Activated B cell treated with CpG ODN at 0.5 μM for 24 hours (primary cell): ENCODE measurements around the gene MAD1L1. TPM values are rescaled to one million over a fixed set of nuclear protein-coding genes. Genes with fewer than 3 reads are reported as not detected.

Experiments used
- ATAC-seq: fragments of 200-7000 bp; cut with Tn5 transposase; one replicate; pipeline ENCODE4 v1.10.0; 2021; ENCODE audit warnings: low read depth, mild to moderate bottlenecking, moderate library complexity
- CTCF ChIA-PET: fragments of 350-600 bp; sonication (Branson Sonifier 250); formaldehyde crosslinking; loops from one replicate; lab custom pipeline; 2021; ENCODE audit warnings: antibody characterized with exemption; lab: Charles Lee
- POLR2A ChIA-PET: fragments of 350-600 bp; sonication (Branson Sonifier 250); formaldehyde crosslinking; loops from one replicate; lab custom pipeline; 2021; ENCODE audit warnings: antibody characterized with exemption; lab: Charles Lee
- DNase-seq: peaks from one replicate; pipeline ENCODE4 v3.0.0; 2022
- H3K27ac Mint-ChIP-seq: one replicate; pipeline ENCODE4 v1.8.0; 2020; ENCODE audit warnings: mixed read lengths
- H3K27me3 Mint-ChIP-seq: one replicate; pipeline ENCODE4 v1.8.0; 2021; ENCODE audit warnings: mixed read lengths
- H3K36me3 Mint-ChIP-seq: one replicate; pipeline ENCODE4 v1.8.0; 2021; ENCODE audit warnings: low read depth, mixed read lengths
- H3K4me1 Mint-ChIP-seq: one replicate; pipeline ENCODE4 v1.8.0; 2021; ENCODE audit warnings: mixed read lengths
- H3K4me3 Mint-ChIP-seq: one replicate; pipeline ENCODE4 v1.8.0; 2020; ENCODE audit warnings: mild to moderate bottlenecking, mixed read lengths
- H3K9me3 Mint-ChIP-seq: one replicate; pipeline ENCODE4 v1.8.0; 2020; ENCODE audit warnings: mixed read lengths
- CTCF ChIP-seq: fragments of 200-600 bp; IDR thresholded peaks from one replicate; pipeline ENCODE4 v1.8.0; 2022; ENCODE audit warnings: antibody characterized with exemption, mild to moderate bottlenecking
- intact Hi-C: fragments of 100-400 bp; cut with micrococcal nuclease; formaldehyde crosslinking; loops from one replicate; pipeline ENCODE4 v1.15.1; 2024
- total RNA-seq: library from RNA; stranded (reverse); gene quantifications from 2 replicates; pipeline ENCODE4 v1.2.3, GENCODE V29; 2022

Gene MAD1L1
- total RNA-seq, 1 donor from 2014 or later: 54.6 TPM

GRCh38 chr7:1925973-1926907, 306.5 kb downstream of the MAD1L1 start:
- Mint-ChIP-seq H3K27me3 (no peaks in the 10 kb centered on the region), H3K9me3 (no peaks in the 10 kb centered on the region), H3K4me1 (peaks cover 52% of the 10 kb centered on the region), H3K4me3 (peak overlapping the region; percentile 3), H3K36me3 (peaks cover 25% of the 10 kb centered on the region), H3K27ac (peak overlapping the region; percentile 1)
- ChIA-PET POLR2A (no interaction called here), CTCF (no interaction called here)
- intact Hi-C loops: no loop called here
- DNase-seq: no peak
- no peak for TF ChIP-seq CTCF
- no peak for ATAC-seq

- Mint-ChIP-seq H3K4me1 (peaks cover 59% of the 10 kb centered on the region), H3K27me3 (no peaks in the 10 kb centered on the region), H3K27ac (no peak overlapping the region), H3K4me3 (no peak overlapping the region), H3K9me3 (no peaks in the 10 kb centered on the region), H3K36me3 (peaks cover 24% of the 10 kb centered on the region)
- DNase-seq: no peak
- CTCF ChIA-PET: no interaction called here
- POLR2A ChIA-PET: no interaction called here
- intact Hi-C loops: no loop called here
- ATAC-seq: no peak
- no peak for TF ChIP-seq CTCF
Observed at GRCh38 chr7:1925349-1925748, 307.4 kb downstream of the MAD1L1 start.

- peak overlapping the region; percentile 5 for H3K4me3 Mint-ChIP-seq
- peaks cover 69% of the 10 kb centered on the region for H3K4me1 Mint-ChIP-seq
- CTCF ChIA-PET: interaction anchor here (1.0 kb wide), 1 partner anchor 423 kb away, joined by 3 read pairs; no protein-coding TSS in a partner anchor
Observed at GRCh38 chr7:1924258-1924817, 308.4 kb downstream of the MAD1L1 start.

GRCh38 chr7:1923409-1924257, 309.1 kb downstream of the MAD1L1 start:
- DNase-seq (no peak), ATAC-seq (no peak)
- Mint-ChIP-seq H3K4me3 (no peak overlapping the region), H3K9me3 (no peaks in the 10 kb centered on the region), H3K4me1 (peaks cover 69% of the 10 kb centered on the region), H3K27me3 (no peaks in the 10 kb centered on the region), H3K27ac (peak overlapping the region; percentile 43), H3K36me3 (peaks cover 24% of the 10 kb centered on the region)
- intact Hi-C loops: loop anchor here (5.0 kb wide), 3 partner anchors 94 to 424 kb away; no protein-coding TSS in a partner anchor
- ChIA-PET CTCF (interaction anchor here (1.0 kb wide), 1 partner anchor 424 kb away, joined by 3 read pairs; no protein-coding TSS in a partner anchor), POLR2A (no interaction called here)
- TF ChIP-seq CTCF: no peak

More at GRCh38 chr7:1924258-1924817, 308.4 kb downstream of the MAD1L1 start:
- Mint-ChIP-seq H3K36me3 (peaks cover 24% of the 10 kb centered on the region), H3K27me3 (no peaks in the 10 kb centered on the region), H3K27ac (peak overlapping the region; percentile 43), H3K9me3 (no peaks in the 10 kb centered on the region)
- no peak for DNase-seq
- no peak for TF ChIP-seq CTCF
- intact Hi-C loops: loop anchor here (5.0 kb wide), 3 partner anchors 93 to 423 kb away; no protein-coding TSS in a partner anchor
- POLR2A ChIA-PET: no interaction called here
- no peak for ATAC-seq
